Loucy (cell line): ENCODE data around the gene MTCL3.
"Not testable (repeated sequence)": the region's sequence is repeated elsewhere in the genome, so short reads cannot be mapped to it uniquely, and the experiment has no call there.

ENCODE experiments used
- H2AFZ ChIP-seq: fragments of 200-600 bp; sonication (generic); 2 replicates; pipeline ENCODE4 v1.6.0; 2016; ENCODE audit warnings: antibody characterized with exemption, mild to moderate bottlenecking, low read length, moderate library complexity
- H3F3A ChIP-seq: fragments of 200-600 bp; 2 replicates; pipeline ENCODE4 v1.6.0; 2016; ENCODE audit warnings: antibody characterized with exemption, low read depth, mild to moderate bottlenecking
- H3K27me3 ChIP-seq: fragments of 200-600 bp; sonication (generic); 2 replicates; pipeline ENCODE4 v1.6.1; 2014; ENCODE audit warnings: low read length, mild to moderate bottlenecking; ENCODE audit not compliant: insufficient read depth, poor library complexity, severe bottlenecking
- H3K36me3 ChIP-seq: fragments of 200-600 bp; sonication (generic); 2 replicates; pipeline ENCODE4 v1.6.1; 2016; ENCODE audit warnings: low read length; ENCODE audit not compliant: insufficient read depth
- H3K4me1 ChIP-seq: fragments of 200-600 bp; sonication (generic); 2 replicates; pipeline ENCODE4 v1.5.1; 2014; ENCODE audit warnings: low read length, mild to moderate bottlenecking; ENCODE audit not compliant: insufficient read depth, poor library complexity, severe bottlenecking
- H3K4me2 ChIP-seq: fragments of 200-600 bp; sonication (generic); 2 replicates; pipeline ENCODE4 v1.6.0; 2014; ENCODE audit warnings: antibody characterized with exemption, low read length, low read depth, mild to moderate bottlenecking; ENCODE audit not compliant: poor library complexity, severe bottlenecking
- H3K4me3 ChIP-seq: fragments of 200-600 bp; sonication (generic); 2 replicates; pipeline ENCODE4 v1.5.1; 2014; ENCODE audit warnings: low read length, mild to moderate bottlenecking, mixed read lengths; ENCODE audit not compliant: poor library complexity, severe bottlenecking
- H3K79me2 ChIP-seq: fragments of 200-600 bp; sonication (generic); 2 replicates; pipeline ENCODE4 v1.6.1; 2014; ENCODE audit warnings: low read length; ENCODE audit not compliant: insufficient read depth
- H3K9ac ChIP-seq: fragments of 200-600 bp; sonication (generic); 2 replicates; pipeline ENCODE4 v1.6.0; 2014; ENCODE audit warnings: mild to moderate bottlenecking, low read depth, low read length, moderate library complexity; ENCODE audit not compliant: poor library complexity, severe bottlenecking
- H3K9me2 ChIP-seq: fragments of 200-600 bp; sonication (generic); replicated peaks from 2 replicates; pipeline ENCODE4 v1.6.1; 2016; ENCODE audit warnings: low read depth, low read length, mixed read lengths
- H3K9me3 ChIP-seq: fragments of 200-600 bp; sonication (generic); 2 replicates; pipeline ENCODE4 v1.6.1; 2014; ENCODE audit warnings: mild to moderate bottlenecking, antibody characterized with exemption, low read length, low read depth; ENCODE audit not compliant: insufficient read depth
- H4K20me1 ChIP-seq: fragments of 200-600 bp; sonication (generic); 2 replicates; pipeline ENCODE4 v1.6.0; 2014; ENCODE audit warnings: antibody characterized with exemption, low read length, mild to moderate bottlenecking; ENCODE audit not compliant: insufficient read depth, poor library complexity, severe bottlenecking
- CTCF ChIP-seq: fragments of 200-600 bp; sonication (generic); conservative IDR thresholded peaks from 2 replicates; pipeline ENCODE4 v1.5.1; 2014; ENCODE audit warnings: mild to moderate bottlenecking, antibody characterized with exemption, low read length
- EZH2phosphoT487 ChIP-seq: fragments of 200-600 bp; IDR thresholded peaks from 2 replicates; pipeline ENCODE4 v1.6.1; 2018; ENCODE audit warnings: antibody characterized with exemption, mild to moderate bottlenecking, moderate library complexity, borderline replicate concordance

Gene MTCL3

GRCh38 chr6:127434651-127435050 is 84.5 kb downstream of the MTCL3 start:
- TF ChIP-seq CTCF = no peak
- no peak for TF ChIP-seq EZH2phosphoT487

GRCh38 chr6:127428562-127428961 is 90.6 kb downstream of the MTCL3 start:
- H3K27me3 ChIP-seq, H3K4me3 ChIP-seq, H3F3A ChIP-seq, H3K9me2 ChIP-seq, H3K4me1 ChIP-seq, H4K20me1 ChIP-seq, H2AFZ ChIP-seq, H3K36me3 ChIP-seq, H3K79me2 ChIP-seq, H3K9me3 ChIP-seq, H3K4me2 ChIP-seq, H3K9ac ChIP-seq: not testable (repeated sequence)

More at GRCh38 chr6:127434651-127435050, 84.5 kb downstream of the MTCL3 start:
- H3K9me2 ChIP-seq = no peaks in the 10 kb centered on the region
- no peak overlapping the region for H2AFZ ChIP-seq
- H3K36me3 ChIP-seq = no peaks in the 10 kb centered on the region
- no peak overlapping the region for H3K4me3 ChIP-seq
- no peaks in the 10 kb centered on the region for H3K4me1 ChIP-seq
- H3K4me2 ChIP-seq = no peak overlapping the region
- no peaks in the 10 kb centered on the region for H3K79me2 ChIP-seq
- H3K27me3 ChIP-seq = no peaks in the 10 kb centered on the region
- no peak overlapping the region for H3K9ac ChIP-seq
- H3F3A ChIP-seq = no peaks in the 10 kb centered on the region
- no peaks in the 10 kb centered on the region for H4K20me1 ChIP-seq
- no peaks in the 10 kb centered on the region for H3K9me3 ChIP-seq

GRCh38 chr6:127423921-127424320 is 95.2 kb downstream of the MTCL3 start:
- Histone ChIP-seq H3K4me3 (no peak overlapping the region), H3K27me3 (no peaks in the 10 kb centered on the region), H3K4me2 (no peak overlapping the region), H4K20me1 (no peaks in the 10 kb centered on the region), H3K9ac (no peak overlapping the region), H3K4me1 (peaks cover 6% of the 10 kb centered on the region), H3K79me2 (no peaks in the 10 kb centered on the region), H3K9me3 (no peaks in the 10 kb centered on the region), H2AFZ (peak overlapping the region; percentile 46; the same call in 1 of the 2 replicates), H3F3A (no peaks in the 10 kb centered on the region), H3K9me2 (no peaks in the 10 kb centered on the region), H3K36me3 (no peaks in the 10 kb centered on the region)
- TF ChIP-seq CTCF (no peak), EZH2phosphoT487 (no peak)
